GM12892 (cell line): ENCODE measurements around the gene TACC2.

ENCODE experiments used
- DNase-seq: peaks from one replicate; pipeline ENCODE4 v3.0.0; 2011; ENCODE audit not compliant: insufficient read length
- FAIRE-seq: peaks from 2 replicates; lab custom pipeline; 2011; peaks lifted over from hg19 to GRCh38; lab: Jason Lieb, UNC
- POLR2A ChIP-seq: IDR thresholded peaks from 2 replicates; pipeline ENCODE4 v1.6.1; 2011; ENCODE audit warnings: low read depth, low read length, control low read depth
- POLR2AphosphoS5 ChIP-seq: IDR thresholded peaks from 2 replicates; pipeline ENCODE4 v1.6.1; 2011; ENCODE audit warnings: low read depth, low read length, control low read depth
- TAF1 ChIP-seq: IDR thresholded peaks from 2 replicates; pipeline ENCODE4 v1.6.1; 2011; ENCODE audit warnings: low read depth, mild to moderate bottlenecking, control low read depth, low read length, borderline replicate concordance

Gene TACC2

GRCh38 chr10:122280156-122280555 lies 291.2 kb downstream of the TACC2 start:
- FAIRE-seq (no peak), DNase-seq (no peak)
- TF ChIP-seq TAF1: no peak
- no peak for TF ChIP-seq POLR2A
- no peak for TF ChIP-seq POLR2AphosphoS5

- no peak for TF ChIP-seq POLR2A
- TF ChIP-seq POLR2AphosphoS5: no peak
- no peak for TF ChIP-seq TAF1
- FAIRE-seq: no peak
- DNase-seq: no peak
Observed at GRCh38 chr10:122281018-122281626, 292.2 kb downstream of the TACC2 start.

- FAIRE-seq: no peak
- no peak for TF ChIP-seq POLR2A
- TF ChIP-seq TAF1: no peak
- no peak for TF ChIP-seq POLR2AphosphoS5
- DNase-seq: no peak
Observed at GRCh38 chr10:122281751-122282150, 292.8 kb downstream of the TACC2 start.

- TF ChIP-seq TAF1 (no peak), POLR2AphosphoS5 (no peak), POLR2A (no peak)
- FAIRE-seq (peak; percentile 70), DNase-seq (no peak)
Observed at GRCh38 chr10:122282253-122282671, 293.3 kb downstream of the TACC2 start.

- TF ChIP-seq POLR2A (no peak), TAF1 (no peak), POLR2AphosphoS5 (no peak)
- DNase-seq (no peak), FAIRE-seq (no peak)
Observed at GRCh38 chr10:122282909-122283308, 293.9 kb downstream of the TACC2 start.

GRCh38 chr10:122285506-122286444 lies 296.8 kb downstream of the TACC2 start:
- no peak for DNase-seq
- FAIRE-seq: no peak
- TF ChIP-seq POLR2AphosphoS5 (no peak), TAF1 (no peak), POLR2A (no peak)

GRCh38 chr10:122286867-122287266 lies 297.9 kb downstream of the TACC2 start:
- no peak for FAIRE-seq
- no peak for DNase-seq
- no peak for TF ChIP-seq POLR2A
- no peak for TF ChIP-seq POLR2AphosphoS5

GRCh38 chr10:122287570-122287969 lies 298.6 kb downstream of the TACC2 start:
- TF ChIP-seq POLR2AphosphoS5 (no peak), POLR2A (no peak), TAF1 (no peak)
- FAIRE-seq: peak; percentile 67
- no peak for DNase-seq

- DNase-seq (no peak), FAIRE-seq (no peak)
- TF ChIP-seq POLR2AphosphoS5: no peak
- TF ChIP-seq POLR2A: no peak
- no peak for TF ChIP-seq TAF1
Observed at GRCh38 chr10:122288262-122288661, 299.3 kb downstream of the TACC2 start.

- no peak for DNase-seq
- no peak for TF ChIP-seq TAF1
- no peak for TF ChIP-seq POLR2AphosphoS5
- FAIRE-seq: no peak
Observed at GRCh38 chr10:122288917-122289316, 300.0 kb downstream of the TACC2 start.

GRCh38 chr10:122290334-122290733 lies 301.4 kb downstream of the TACC2 start:
- DNase-seq (no peak), FAIRE-seq (no peak)
- TF ChIP-seq POLR2A: no peak
- no peak for TF ChIP-seq TAF1
- no peak for TF ChIP-seq POLR2AphosphoS5
